K562 (cell line): ENCODE measurements around the gene ZFYVE28. TPM values are rescaled to one million over a fixed set of nuclear protein-coding genes. Genes with fewer than 3 reads are reported as not detected.

Experiments used
- DLX4 ChIP-seq: fragments of 250-450 bp; sonication (Bioruptor Pico); IDR thresholded peaks from 2 replicates; pipeline ENCODE4 v1.6.1; 2021; ENCODE audit warnings: mild to moderate bottlenecking
- GTF2A2 ChIP-seq: IDR thresholded peaks from 2 replicates; pipeline ENCODE4 v1.6.1; 2016; ENCODE audit warnings: mild to moderate bottlenecking, missing genetic modification characterization, missing compliant biosample characterization
- ID3 ChIP-seq, 2 experiments: fragments of 250-450 bp in 1 of 2; fragments of 450-650 bp in 1 of 2; sonication (Bioruptor Pico) in 1 of 2; IDR thresholded peaks; 2 replicates each; pipeline versions ENCODE4 v1.6.1 to v1.8.0; 2016 to 2021; ENCODE audit warnings: mild to moderate bottlenecking in 2 of 2, moderate library complexity in 2 of 2, missing compliant biosample characterization in 1 of 2, missing genetic modification characterization in 1 of 2
- L3MBTL2 ChIP-seq: fragments of 450-650 bp; IDR thresholded peaks from 2 replicates; pipeline ENCODE4 v1.6.1; 2016; ENCODE audit warnings: mild to moderate bottlenecking, moderate library complexity
- NUFIP1 ChIP-seq: fragments of 450-650 bp; IDR thresholded peaks from 2 replicates; pipeline ENCODE4 v1.6.1; 2018; ENCODE audit not compliant: partially characterized antibody
- SAFB ChIP-seq: fragments of 200-400 bp; formaldehyde crosslinking; IDR thresholded peaks from 2 replicates; pipeline ENCODE4 v1.6.1; 2017; ENCODE audit warnings: low read depth, low read length, borderline replicate concordance
- TBP ChIP-seq: optimal IDR thresholded peaks from 2 replicates; pipeline ENCODE3; 2011; ENCODE audit warnings: low read depth, low read length, improper control_type of control experiment
- ZBTB9 ChIP-seq: fragments of 450-650 bp; formaldehyde crosslinking; IDR thresholded peaks from 2 replicates; pipeline ENCODE4 v1.4.0; 2020; ENCODE audit warnings: mild to moderate bottlenecking, moderate library complexity
- ZNF512 ChIP-seq: IDR thresholded peaks from 2 replicates; pipeline ENCODE4 v1.6.1; 2016; ENCODE audit warnings: missing genetic modification characterization, missing compliant biosample characterization
- ZNF644 ChIP-seq: fragments of 200-800 bp; sonication (Bioruptor generic); IDR thresholded peaks from 2 replicates; pipeline ENCODE4 v1.6.1; 2016; ENCODE audit warnings: low read depth, missing genetic modification characterization, missing compliant biosample characterization
- ZSCAN32 ChIP-seq: fragments of 450-650 bp; formaldehyde crosslinking; IDR thresholded peaks from 2 replicates; pipeline ENCODE4 v1.4.0; 2020; ENCODE audit warnings: mild to moderate bottlenecking, moderate library complexity
- polyA plus RNA-seq, 8 experiments: library from polyadenylated mRNA; depleted of rRNA in 4 of 8; stranded (reverse) in 5 of 8; unstranded in 3 of 8; fragments of >200 nt; fragmentation: Nextera tagmentation in 2 of 8; fragmentation: Illumina TruSeq in 1 of 8; extraction: Ambion mirVana in 2 of 8; extraction: Trizol in 1 of 8; gene quantifications; 2 replicates each; pipeline versions ENCODE4 v1.2.1 to v1.2.3, GENCODE V29; 2011 to 2014; ENCODE audit warnings: inconsistent platforms in 1 of 8, missing spikeins in 1 of 8
- total RNA-seq, 7 experiments: library from RNA; depleted of rRNA in 6 of 7; stranded (reverse); fragments of >200 nt in 6 of 7; fragmentation: Illumina TruSeq in 2 of 7; extraction: Trizol in 2 of 7; gene quantifications; 2 replicates each; pipeline versions ENCODE4 v1.2.1 to v1.2.3, GENCODE V29; 2011 to 2021; ENCODE audit warnings: low replicate concordance in 1 of 7

The ZFYVE28 gene
- total and polyA plus RNA-seq, 9 of the 15 experiments (the other 6 are each of a cell fraction or from before 2014, with no cell fraction given) = 1.3 to 24.8 (median 8.9) TPM

GRCh38 chr4:2395584-2395983, 22.9 kb downstream of the ZFYVE28 start (continued):
- no peak for TF ChIP-seq ID3 (CRISPR knock-in tag; IDR thresholded peaks at IDR 0.05)
- no peak for TF ChIP-seq ID3 (tag; IDR thresholded peaks at IDR 0.05)
- no peak for TF ChIP-seq GTF2A2 (tag)
- TF ChIP-seq ZNF512 = no peak
- peak; percentile 24; the same call in 1 of the 2 replicates for TF ChIP-seq ZBTB9 (CRISPR knock-in tag)
- no peak for TF ChIP-seq ZSCAN32 (CRISPR knock-in tag)
- no peak for TF ChIP-seq ZNF644
- TF ChIP-seq L3MBTL2 = peak; percentile 70
- no peak for TF ChIP-seq NUFIP1
- no peak for TF ChIP-seq SAFB
- TF ChIP-seq DLX4 = no peak
- peak; percentile 43 for TF ChIP-seq TBP
- TF ChIP-seq, all 486 proteins: peak for 102
